GM19372 (cell line): ENCODE results near the gene ADK.

Experiments
- ATAC-seq: cut with Tn5 transposase; IDR thresholded peaks from one replicate; pipeline ENCODE4 v1.9.1; 2021; ENCODE audit warnings: mild to moderate bottlenecking, low read depth, moderate library complexity; ENCODE audit not compliant: unreplicated experiment

Gene ADK

GRCh38 chr10:74684462-74684861 lies 533.4 kb downstream of the ADK start:
- no peak for ATAC-seq

GRCh38 chr10:74685564-74685963 lies 534.5 kb downstream of the ADK start:
- no peak for ATAC-seq

- no peak for ATAC-seq
These were observed 539.4 kb downstream of the ADK start for GRCh38 chr10:74690393-74690792.

GRCh38 chr10:74691164-74691563 lies 540.1 kb downstream of the ADK start:
- no peak for ATAC-seq

GRCh38 chr10:74704629-74705357 lies 553.8 kb downstream of the ADK start:
- no peak for ATAC-seq

- ATAC-seq: no peak
These were observed 554.4 kb downstream of the ADK start for GRCh38 chr10:74705358-74705980.

- no peak for ATAC-seq
These were observed 555.9 kb downstream of the ADK start for GRCh38 chr10:74706966-74707365.

GRCh38 chr10:74708246-74708645 lies 557.2 kb downstream of the ADK start:
- ATAC-seq: no peak

GRCh38 chr10:74718208-74718607 lies 567.2 kb downstream of the ADK start:
- ATAC-seq: no peak

- ATAC-seq: no peak
These were observed 577.2 kb downstream of the ADK start for GRCh38 chr10:74728225-74728624.

- no peak for ATAC-seq
These were observed 579.2 kb downstream of the ADK start for GRCh38 chr10:74730246-74730645.

GRCh38 chr10:74733612-74734011 lies 582.6 kb downstream of the ADK start:
- no peak for ATAC-seq

GRCh38 chr10:74736029-74736428 lies 585.0 kb downstream of the ADK start:
- no peak for ATAC-seq

- no peak for ATAC-seq
These were observed 587.0 kb downstream of the ADK start for GRCh38 chr10:74738052-74738451.

- no peak for ATAC-seq
These were observed 587.5 kb downstream of the ADK start for GRCh38 chr10:74738542-74738941.

- peak; percentile 81 for ATAC-seq
These were observed 588.1 kb downstream of the ADK start for GRCh38 chr10:74738985-74739567.

- no peak for ATAC-seq
These were observed 592.4 kb downstream of the ADK start for GRCh38 chr10:74743401-74743800.

- no peak for ATAC-seq
These were observed 594.4 kb downstream of the ADK start for GRCh38 chr10:74745449-74745848.

- no peak for ATAC-seq
These were observed 595.8 kb downstream of the ADK start for GRCh38 chr10:74746813-74747212.

GRCh38 chr10:74748468-74749031 lies 597.5 kb downstream of the ADK start:
- no peak for ATAC-seq

GRCh38 chr10:74750848-74751274 lies 599.8 kb downstream of the ADK start:
- ATAC-seq: no peak
